ENCODE measurements around the gene BTBD8.
"Not testable (repeated sequence)": the region's sequence is repeated elsewhere in the genome, so short reads cannot be mapped to it uniquely, and the experiment has no call there.

BTBD8 gene

DNA sequence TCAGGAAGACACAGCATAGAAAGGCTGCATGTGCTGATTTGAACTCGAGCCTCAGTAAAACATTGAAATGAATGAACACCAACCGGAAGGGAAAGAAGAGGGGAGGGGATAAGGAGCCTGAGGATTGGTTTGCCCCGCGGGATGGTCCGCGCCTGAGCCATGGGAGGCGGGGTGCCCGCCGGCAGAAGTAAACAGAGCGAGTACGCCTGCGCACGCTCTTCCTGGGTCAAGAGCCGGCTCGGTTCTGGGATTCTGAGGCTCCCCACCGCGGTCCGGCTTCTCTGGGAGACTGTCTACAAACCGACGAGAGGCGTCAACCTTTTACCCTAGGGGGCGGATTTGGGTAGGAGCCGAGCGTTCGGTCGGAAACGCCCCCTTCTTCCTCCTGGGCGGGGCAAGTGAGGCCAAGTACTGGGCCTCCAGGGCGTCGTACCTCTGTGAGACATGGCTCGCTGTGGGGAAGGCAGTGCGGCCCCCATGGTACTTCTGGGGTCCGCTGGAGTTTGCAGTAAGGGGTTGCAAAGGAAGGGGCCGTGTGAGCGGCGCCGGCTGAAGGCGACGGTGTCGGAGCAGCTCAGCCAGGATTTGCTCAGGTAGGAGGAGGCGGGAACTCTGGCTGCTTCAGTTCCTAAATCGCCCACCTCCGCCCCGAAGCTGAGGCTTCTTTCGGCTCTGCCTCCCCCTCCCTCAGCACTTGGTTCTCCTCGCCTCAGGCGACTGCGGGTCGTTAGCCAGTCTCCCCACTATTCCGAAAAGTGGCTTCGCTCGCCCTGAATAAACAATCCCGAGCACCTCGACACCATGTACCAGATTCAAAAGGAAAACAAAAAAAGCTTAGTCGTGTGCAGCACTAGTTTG, at the start of gene BTBD8:
BTBD8 (plus strand) TSS at position 218 of the 858 bp plus-strand sequence; CDS start at position 445, 227 bp downstream.
- DNase-seq, result peak; percentile 19 to 96 (median 71)

DNA sequence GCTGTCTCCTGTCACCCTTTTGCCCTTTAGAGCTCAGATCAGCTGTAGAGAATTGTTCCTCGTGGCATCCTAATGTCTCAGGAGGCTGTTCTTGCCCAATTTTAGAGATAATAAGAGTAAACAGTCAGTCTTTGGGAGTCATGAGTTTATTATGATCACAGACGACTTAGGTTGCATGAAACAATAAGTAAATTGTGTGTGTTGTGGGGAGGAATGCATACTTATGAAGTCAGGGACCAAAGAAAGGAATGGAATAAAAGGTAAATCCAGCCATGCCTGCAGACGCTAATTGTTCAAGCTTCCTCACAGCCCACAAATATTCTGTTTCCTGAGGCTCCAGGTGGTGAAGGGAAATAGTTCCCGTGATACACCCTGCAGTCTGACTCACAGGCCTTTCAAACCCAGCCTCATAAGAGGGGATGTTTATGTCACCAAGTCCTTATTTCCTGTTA, 49.5 kb upstream of the BTBD8 start:
- DNase-seq, result peak in 1 of 51 donors; percentile 37

DNA sequence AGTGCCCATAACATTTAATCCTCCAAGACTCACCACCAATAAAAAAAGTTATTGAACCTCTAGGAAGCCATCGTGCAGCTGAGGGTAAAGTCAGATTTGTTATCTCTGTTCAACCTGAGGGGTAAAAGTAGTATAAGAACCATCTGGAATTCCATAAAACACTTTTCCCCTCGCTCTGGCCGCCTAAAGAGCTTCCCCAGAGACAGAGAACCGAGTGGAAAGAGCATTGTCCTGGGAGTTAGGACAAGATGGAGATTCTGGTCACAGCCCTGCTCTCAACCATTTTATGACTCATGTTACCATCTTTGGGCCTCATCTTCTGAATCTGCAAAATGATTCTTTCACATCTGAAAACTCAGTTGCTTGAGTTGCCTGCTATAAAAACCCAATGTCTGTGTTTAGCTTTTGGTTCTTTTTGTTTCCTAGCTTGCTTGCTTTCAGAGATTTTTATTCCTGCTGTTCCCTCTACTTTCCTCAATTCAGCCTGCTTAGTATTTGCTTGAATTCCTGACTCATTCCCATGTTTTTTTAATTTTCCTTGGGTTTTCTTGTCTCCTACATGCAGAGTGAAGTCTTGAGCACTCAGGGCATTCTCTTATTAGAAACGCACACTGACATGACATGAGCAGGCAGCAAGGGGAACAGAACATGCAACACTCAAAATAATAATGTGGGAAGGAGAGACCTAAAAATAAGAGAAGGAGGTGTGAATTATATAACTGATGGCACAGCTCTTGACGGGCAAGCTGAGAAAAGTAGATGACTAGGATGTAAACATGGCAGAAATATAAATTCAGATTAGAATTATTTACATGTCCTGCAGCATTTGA, 48.6 kb upstream of the BTBD8 start:
- peak in 1 of 51 donors; percentile 33 for DNase-seq

DNA sequence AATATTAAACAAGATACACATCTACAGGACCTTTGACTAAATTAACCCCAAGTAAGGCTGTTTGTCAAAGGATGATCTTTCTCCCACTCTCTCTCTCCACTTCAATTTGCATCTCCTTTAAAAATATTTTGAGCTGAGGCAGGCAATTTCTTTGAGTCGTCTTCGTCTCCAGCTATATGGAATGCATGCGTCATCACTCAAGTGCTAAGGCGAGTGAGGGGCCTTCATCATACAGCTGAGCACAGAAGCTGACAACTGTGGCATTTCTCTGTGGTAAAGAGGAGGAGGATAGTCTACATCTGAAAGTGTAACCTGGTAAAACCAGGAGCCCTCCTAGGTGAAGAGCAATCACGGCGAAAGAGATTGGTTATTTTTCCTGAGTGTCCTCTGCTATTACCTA, 42.7 kb upstream of the BTBD8 start:
- DNase-seq, result no peak

DNA sequence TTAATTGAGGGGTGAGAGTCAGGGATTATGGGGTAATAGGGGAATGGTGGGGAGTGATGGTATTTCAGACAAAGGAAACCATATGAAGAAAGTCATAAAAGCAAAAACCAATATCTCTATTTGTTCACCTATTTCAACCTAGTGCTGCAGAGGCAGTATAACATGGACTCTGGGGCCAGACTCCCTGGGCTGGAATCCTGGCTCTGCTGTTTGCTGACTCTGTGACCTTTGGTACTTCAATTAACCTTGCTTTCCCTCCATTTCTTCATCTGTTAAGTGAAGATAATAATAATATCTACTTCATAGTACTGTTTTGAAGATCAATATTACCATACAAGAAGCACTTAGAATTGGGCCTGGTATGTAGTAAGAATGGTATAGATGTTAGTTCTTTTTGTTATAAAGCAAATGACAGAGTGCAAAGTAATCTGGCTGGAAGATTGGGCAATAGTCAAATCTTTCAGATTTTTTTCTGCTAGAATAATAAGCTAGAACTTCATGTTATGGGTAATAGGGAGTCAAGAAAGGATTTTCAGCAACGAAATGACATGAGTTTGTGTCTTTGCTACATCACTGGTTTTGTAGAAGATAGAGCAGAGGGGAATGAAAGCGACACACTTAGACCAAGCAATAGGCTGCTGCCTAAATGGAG, 41.3 kb upstream of the BTBD8 start:
- no peak for DNase-seq

DNA sequence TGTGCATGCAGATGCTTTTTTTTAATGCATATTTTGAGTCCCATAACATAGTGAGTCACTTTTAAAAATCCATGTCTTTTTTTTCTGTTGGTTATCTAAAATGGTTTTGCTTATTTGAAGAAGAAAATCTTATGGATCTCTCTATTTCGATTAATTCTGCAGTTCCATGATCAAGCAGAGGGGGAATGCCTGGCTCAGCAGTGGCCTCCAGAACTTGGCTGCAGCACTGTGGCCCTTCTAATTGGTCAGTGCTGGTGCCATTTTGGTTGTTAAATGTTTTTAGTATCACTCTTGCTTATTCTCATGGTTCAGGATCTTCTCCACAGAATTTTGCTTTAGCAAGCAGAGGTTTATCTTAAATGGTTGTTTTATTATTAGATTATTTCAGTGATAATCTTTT, 39.2 kb upstream of the BTBD8 start:
- no peak for DNase-seq

DNA sequence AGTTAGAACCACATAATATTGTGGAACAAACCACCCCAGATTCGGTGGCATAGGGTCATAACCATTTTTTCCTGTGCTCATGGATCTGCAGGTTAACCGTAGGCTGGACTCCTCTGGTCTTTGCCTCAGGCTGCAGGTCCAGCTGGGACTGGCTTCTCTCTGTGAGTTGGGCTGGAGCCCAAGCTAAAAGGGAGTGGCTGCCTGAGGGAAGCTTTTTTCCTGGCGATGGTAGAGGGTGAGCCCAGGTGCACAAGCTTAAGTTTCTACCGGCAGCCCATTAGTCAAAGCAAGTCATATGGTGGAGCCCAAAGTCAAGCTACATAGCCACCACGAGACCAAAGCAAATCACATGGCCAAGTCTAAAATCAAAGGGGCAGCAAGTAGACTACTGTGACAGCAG, 36.5 kb upstream of the BTBD8 start:
- no peak for DNase-seq

DNA sequence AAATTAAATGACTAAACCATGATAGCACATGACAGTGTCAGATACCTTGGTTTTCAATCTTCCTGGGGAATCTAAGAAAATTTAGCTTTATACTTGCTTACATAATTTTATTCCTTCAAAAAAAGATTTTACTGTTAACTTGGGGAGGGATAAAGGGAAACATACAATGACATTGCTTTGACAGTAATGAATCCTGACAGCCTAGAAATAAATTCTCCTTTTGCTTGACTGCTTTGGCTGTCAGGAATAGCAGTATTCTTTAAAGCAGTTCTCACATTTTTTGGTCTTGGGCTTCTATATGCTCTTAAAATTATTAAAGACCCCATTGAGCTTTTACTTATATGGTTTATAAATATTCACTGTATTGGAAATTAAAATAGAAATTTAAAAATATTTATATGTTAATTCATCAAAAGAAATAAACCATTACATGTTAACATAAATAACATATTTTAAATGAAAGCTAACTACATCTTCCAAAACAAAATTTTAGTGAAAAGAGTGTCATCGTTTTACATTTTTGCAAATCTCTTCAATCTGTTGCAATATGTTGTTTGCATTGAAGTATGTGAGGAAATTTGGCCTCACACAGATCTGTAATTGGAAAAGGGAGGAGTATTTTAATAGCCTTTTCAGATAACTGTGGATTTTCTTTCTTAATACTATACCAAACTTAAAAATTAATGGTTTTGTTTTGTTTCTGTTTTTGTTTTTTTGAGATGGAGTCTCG, 34.2 kb upstream of the BTBD8 start:
- DNase-seq, result no peak

DNA sequence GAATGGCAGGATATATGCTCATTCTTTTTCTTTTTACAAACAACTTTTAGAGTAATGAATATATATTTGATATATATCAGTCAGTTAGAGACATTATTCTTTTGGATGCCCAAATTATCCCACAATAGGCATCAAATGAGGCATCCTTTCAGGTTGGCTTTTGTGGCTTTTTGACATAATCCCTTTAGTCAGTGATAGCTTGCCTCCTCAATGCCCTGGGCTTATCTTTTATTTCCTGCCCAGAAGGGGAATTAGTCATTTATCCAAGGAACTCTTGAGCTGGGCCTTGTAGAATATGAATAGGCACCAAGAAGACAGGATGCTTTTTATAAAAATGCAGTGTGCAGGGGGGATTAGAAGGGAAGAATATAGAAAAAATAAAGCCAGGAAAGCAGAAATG, 28.2 kb upstream of the BTBD8 start:
- no peak for DNase-seq

DNA sequence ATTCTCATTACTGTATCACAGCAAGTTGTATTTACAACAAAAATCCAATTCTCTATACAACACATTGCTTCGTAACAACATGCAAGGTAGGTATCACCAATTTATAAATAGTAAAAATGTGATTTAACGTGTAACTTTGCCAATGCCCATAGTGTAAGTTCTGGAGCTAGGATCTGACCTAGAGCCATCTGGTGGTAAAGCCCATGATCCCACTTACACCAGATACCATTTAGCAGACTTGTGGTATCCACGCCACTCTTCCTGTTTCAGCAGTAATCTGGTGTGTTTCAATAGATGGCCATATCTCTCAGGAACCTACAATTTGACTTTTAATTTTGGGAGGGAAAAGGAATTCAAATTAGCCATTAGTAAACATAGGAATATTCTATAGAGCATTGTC, 15.1 kb upstream of the BTBD8 start:
- no peak for DNase-seq

DNA sequence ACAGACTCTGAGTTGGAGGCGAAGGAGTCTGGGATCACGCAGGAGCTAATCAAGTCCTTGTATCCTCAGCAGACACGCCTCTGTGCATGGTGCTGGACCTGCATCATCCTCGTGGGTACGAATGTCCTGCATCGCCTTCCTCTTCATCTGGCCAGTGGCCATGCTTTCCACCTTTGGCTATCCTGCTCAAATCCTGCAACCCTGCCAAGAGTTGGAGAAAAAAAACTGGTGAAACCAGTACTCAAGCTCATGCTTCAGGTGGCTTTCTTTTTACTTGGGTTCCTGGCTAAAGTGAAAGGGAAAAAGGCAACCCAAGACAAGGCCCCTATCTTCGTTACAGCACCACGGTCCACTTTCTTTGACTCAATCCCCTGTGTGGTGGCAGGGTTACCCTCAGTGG, 13.8 kb upstream of the BTBD8 start:
- no peak for DNase-seq

DNA sequence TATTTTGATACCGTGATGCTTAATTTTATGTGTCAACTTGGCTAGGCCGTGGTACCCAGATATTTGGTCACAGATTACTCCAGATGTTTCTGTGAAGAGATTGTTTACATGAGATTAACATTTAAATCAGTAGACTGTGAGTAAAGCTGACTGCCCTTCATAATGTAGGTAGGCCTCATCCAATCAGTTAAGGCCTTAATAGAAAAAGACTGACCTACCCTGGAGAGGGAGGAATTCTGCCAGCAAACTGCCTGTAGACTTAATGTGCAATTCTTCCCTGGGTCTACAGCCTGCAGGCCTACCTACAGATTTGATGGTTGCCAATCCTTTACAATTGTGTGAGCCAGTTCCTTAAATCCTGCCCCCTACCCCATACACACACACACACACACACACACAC, 9.3 kb upstream of the BTBD8 start:
- no peak for DNase-seq

DNA sequence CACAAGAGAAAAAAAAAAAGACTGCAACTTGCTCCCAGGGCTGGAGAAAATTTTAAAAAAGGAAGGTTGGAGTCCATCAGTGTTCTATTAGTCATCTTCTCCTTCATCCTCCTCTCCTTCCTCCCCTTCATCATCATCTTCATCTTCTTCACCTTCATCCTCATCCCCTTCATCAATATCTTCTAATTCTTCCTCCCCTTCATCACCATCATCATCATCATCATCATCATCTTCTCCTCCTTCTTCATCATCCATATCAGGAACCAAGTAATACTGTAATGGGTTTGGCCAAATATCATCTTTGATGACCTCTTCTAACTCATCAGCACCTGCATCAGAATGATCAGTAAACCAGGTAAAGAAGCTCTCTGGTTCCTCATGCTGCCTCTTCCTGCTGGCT, 5.7 kb upstream of the BTBD8 start:
- DNase-seq, result not testable (repeated sequence)

DNA sequence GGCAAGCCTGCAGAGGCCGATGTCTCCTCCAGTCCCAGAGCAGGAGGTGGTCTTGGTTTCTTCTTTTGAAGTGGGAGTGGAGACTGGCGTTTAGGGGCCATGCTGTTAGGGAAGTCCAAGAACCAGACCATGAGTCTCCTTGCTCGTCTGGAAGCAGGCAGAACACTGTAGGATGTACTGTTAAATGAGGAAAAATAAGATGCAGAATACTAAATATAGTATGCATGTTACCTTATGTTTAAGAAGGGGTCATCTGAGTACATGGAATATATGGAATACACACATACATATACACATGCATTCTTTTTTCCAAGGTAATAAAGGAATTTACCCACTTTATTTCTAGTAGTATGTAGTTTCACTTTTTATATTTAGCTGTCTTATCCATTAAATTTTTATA, 4.8 kb upstream of the BTBD8 start, which contains the start of gene SETSIP:
SETSIP (minus strand) TSS at position 101 of the 400 bp plus-strand sequence; CDS start at position 101, 0 bp downstream.
- DNase-seq, result no peak

DNA sequence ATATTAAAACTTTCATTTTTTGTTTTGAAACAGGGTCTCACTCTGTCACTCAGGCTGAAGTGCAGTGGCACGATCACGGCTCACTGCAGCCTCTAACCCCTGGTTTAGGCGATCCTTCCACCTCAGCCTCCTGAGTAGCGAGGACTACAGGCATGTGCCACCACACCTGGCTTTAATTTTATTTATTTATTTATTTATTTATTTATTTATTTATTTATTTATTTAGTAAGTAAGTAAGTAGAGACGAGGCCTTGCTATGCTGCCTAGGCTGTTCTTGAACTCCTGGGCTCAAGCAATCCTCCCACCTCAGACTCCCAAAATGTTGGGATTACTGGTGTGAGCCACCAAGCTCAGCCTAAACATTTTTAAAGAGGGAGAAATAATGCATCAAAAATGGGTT, 3.8 kb upstream of the BTBD8 start:
- no peak for DNase-seq

DNA sequence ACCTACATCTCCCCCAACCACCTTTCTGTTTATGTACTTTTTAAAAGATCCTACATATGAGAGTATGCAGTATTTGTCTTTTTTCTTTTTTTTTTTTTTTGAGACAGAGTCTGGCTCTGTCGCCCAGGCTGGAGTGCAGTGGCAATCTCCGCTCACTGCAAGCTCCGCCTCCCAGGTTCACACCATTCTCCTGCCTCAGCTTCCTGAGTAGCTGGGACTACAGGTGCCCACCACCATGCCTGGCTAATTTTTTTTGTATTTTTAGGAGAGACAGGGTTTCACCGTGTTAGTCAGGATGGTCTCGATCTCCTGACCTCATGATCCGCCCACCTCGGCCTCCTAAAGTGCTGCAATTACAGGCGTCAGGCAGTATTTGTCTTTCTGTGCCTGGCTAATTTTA, 2.1 kb upstream of the BTBD8 start:
- not testable (repeated sequence) for DNase-seq

DNA sequence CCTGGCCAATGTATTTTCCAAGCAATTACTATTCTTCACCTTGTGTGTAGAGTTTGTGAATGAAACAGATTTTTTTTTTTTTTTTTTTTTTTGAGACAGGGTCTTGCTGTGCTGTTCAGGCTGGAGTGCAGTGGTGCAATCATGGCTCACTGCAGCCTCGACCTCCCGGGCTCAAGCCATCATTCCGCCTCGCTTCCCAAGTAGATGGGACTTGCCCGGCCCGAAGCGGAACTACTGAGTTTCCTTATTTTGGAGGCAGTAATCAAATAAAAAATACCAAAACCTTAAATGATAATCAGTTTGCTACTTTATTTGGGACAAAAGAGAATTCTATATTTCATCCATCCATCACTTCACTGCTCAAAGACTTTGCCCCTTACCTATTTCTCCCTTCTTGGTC, 704 bp upstream of the BTBD8 start:
- no peak for DNase-seq

DNA sequence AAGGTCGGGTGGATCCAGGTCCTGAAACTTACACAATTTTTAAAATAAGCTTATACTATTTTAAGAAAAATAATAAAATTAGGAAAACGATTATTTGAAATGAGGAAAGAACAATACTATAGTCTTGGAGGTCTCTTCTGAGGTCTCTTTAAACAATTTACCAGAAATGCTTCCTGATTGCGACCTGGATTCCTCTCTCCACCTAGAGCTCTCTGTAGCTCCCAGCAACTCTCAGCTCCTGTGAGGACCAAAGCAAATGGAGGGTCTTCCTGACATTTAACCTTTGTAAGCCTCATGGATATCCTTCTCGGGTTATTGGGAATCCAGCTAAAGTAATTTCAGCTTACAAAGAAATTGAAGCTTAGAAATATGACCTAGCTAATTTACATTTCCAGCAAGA, 886 bp downstream of the BTBD8 start:
- no peak for DNase-seq

DNA sequence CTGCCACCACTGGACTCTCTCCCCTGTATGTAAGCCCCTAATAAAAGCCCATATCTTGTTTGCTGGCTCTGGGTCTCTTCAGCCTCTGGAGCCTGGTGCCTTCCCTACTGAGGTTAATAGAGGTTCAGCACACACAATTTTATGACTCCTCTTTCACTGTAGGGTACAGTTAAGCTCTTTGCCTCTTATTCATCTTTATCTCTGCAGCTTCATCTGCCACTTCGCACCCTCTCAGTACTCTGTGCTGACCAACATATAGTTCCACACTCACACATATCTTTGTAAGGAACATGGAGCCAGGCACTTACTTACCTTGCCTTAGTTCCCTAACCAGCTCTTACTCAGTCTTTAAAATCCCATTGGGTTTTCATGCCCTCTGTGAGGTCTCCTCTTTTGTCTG, 4.5 kb downstream of the BTBD8 start:
- no peak for DNase-seq

DNA sequence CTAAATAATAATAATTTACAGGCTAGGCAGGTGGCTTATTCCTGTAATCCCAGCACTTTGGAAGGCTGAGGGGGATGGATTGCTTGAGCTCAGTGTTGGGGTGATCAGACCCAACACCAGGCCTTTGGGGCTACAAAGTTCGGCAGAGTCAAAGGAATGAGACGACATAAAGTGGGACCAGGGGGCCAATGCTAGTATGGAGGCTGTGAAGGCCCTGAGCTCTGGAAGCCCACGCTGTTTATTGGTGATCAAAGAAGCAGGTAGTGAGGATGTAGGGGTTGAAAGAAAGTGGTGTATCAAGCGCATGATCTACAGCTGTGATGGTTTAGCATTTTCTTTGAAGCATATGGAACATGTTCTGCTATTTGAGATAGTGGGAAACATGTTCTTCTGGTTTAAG, 5.6 kb downstream of the BTBD8 start:
- no peak for DNase-seq

DNA sequence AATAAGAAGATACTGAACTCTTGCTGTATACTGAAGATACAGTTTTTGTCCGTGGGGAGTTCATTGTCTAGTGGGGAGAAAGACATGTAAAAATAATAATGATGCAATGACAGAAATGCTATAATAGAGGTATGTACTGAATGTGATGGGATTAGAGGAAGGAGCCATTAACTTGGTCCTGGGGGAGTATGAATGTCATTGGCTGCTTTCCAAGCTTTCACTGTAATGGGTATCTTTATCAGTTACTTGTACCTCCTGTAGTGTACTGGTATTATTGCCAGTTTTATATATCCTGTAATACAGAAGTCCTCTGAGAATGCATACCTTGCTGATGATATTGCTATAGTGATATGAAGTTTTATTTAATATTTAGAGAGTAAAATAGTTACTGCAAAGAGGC, 7.4 kb downstream of the BTBD8 start:
- no peak for DNase-seq

All from hypothalamus (tissue), 51 donors.